ENCODE measurements around the gene C20orf96.

C20orf96 gene

GRCh38 chr20:312866-313265, 22.3 kb upstream of the C20orf96 start:
- no peak for DNase-seq (ENCODE audit: low read depth in 2 of 2)

- no peak for DNase-seq (ENCODE audit: low read depth in 2 of 2)
Observed at GRCh38 chr20:312067-312466, 21.5 kb upstream of the C20orf96 start.

GRCh38 chr20:311609-312008, 21.1 kb upstream of the C20orf96 start:
- no peak for DNase-seq (ENCODE audit: low read depth in 2 of 2)

- DNase-seq (ENCODE audit: low read depth in 2 of 2), result no peak
Observed at GRCh38 chr20:310645-311044, 20.1 kb upstream of the C20orf96 start.

GRCh38 chr20:309841-310644, 19.5 kb upstream of the C20orf96 start:
- peak; percentile 70 to 72 for DNase-seq (ENCODE audit: low read depth in 2 of 2)

- no peak for DNase-seq (ENCODE audit: low read depth in 2 of 2)
Observed at GRCh38 chr20:309306-309840, 18.8 kb upstream of the C20orf96 start.

GRCh38 chr20:308427-309038, 18.0 kb upstream of the C20orf96 start:
- no peak for DNase-seq (ENCODE audit: low read depth in 2 of 2)

- DNase-seq (ENCODE audit: low read depth in 2 of 2), result no peak
Observed at GRCh38 chr20:305745-306144, 15.2 kb upstream of the C20orf96 start.

- no peak for DNase-seq (ENCODE audit: low read depth in 2 of 2)
Observed at GRCh38 chr20:301886-302848, 11.6 kb upstream of the C20orf96 start.

- DNase-seq (ENCODE audit: low read depth in 2 of 2), result no peak
Observed at GRCh38 chr20:300345-300990, 9.9 kb upstream of the C20orf96 start.

- DNase-seq (ENCODE audit: low read depth in 2 of 2), result no peak
Observed at GRCh38 chr20:298776-299391, 8.3 kb upstream of the C20orf96 start.

GRCh38 chr20:297925-298775, 7.6 kb upstream of the C20orf96 start:
- DNase-seq (ENCODE audit: low read depth in 2 of 2), result peak; percentile 16 to 33

- peak; percentile 68 to 80 for DNase-seq (ENCODE audit: low read depth in 2 of 2)
Observed at GRCh38 chr20:297098-297924, 6.8 kb upstream of the C20orf96 start, which contains the start of gene ZCCHC3. Gene ZCCHC3, plus strand, starts transcription at chr20:297570. Its CDS starts 17 bp downstream, at chr20:297587.

- DNase-seq (ENCODE audit: low read depth in 2 of 2), result no peak
Observed at GRCh38 chr20:295804-296203, 5.3 kb upstream of the C20orf96 start.

- DNase-seq (ENCODE audit: low read depth in 2 of 2), result no peak
Observed at GRCh38 chr20:294602-295001, 4.1 kb upstream of the C20orf96 start.

- no peak for DNase-seq (ENCODE audit: low read depth in 2 of 2)
Observed at GRCh38 chr20:289693-290083, 862 bp downstream of the C20orf96 start.

- DNase-seq (ENCODE audit: low read depth in 2 of 2), result no peak
Observed at GRCh38 chr20:288956-289692, 1.4 kb downstream of the C20orf96 start.

- no peak for DNase-seq (ENCODE audit: low read depth in 2 of 2)
Observed at GRCh38 chr20:286508-286907, 4.0 kb downstream of the C20orf96 start.
